Thoracic aorta (tissue), 2 donors: ENCODE results near the gene PDE4C. TPM values are rescaled to one million over a fixed set of nuclear protein-coding genes. Genes with fewer than 3 reads are reported as not detected.

Experiments
- ATAC-seq: fragments of 150-250 bp; one replicate; pipeline ENCODE4 v1.8.0; 2017; ENCODE audit warnings: low read depth; ENCODE audit not compliant: insufficient number of reproducible peaks, low FRiP score
- DNase-seq: peaks from one replicate; pipeline ENCODE4 v3.0.0-alpha.2; 2020; ENCODE audit warnings: low spot score
- H3K27ac ChIP-seq, 2 donors: fragments of 200-600 bp; sonication (generic); 1 replicate in 1 of 2; 2 replicates in 1 of 2; pipeline ENCODE4 v1.5.1; 2016; ENCODE audit warnings: mild to moderate bottlenecking in 2 of 2, moderate library complexity in 2 of 2
- H3K27me3 ChIP-seq: fragments of 200-600 bp; sonication (generic); replicated peaks from 2 replicates; pipeline ENCODE4 v1.6.0; 2016; ENCODE audit warnings: mild to moderate bottlenecking; ENCODE audit not compliant: insufficient read depth
- H3K36me3 ChIP-seq: fragments of 200-600 bp; sonication (generic); one replicate; pipeline ENCODE4 v1.5.1; 2016
- H3K4me1 ChIP-seq, 2 donors: fragments of 200-600 bp; sonication (generic); 1 replicate in 1 of 2; 2 replicates in 1 of 2; pipeline versions ENCODE4 v1.5.1 to v1.6.0; 2016; ENCODE audit warnings: low read depth in 2 of 2, mild to moderate bottlenecking in 1 of 2; ENCODE audit not compliant: control insufficient read depth in 1 of 2
- H3K4me3 ChIP-seq: fragments of 200-600 bp; sonication (generic); 2 replicates; pipeline ENCODE4 v1.5.1; 2016; ENCODE audit warnings: mild to moderate bottlenecking
- H3K9me3 ChIP-seq: fragments of 200-600 bp; sonication (generic); 2 replicates; pipeline ENCODE4 v1.5.1; 2016
- total RNA-seq, 2 donors: library from RNA; depleted of rRNA; stranded (reverse); fragments of >200 nt; gene quantifications; one replicate each; pipeline versions ENCODE4 v1.1.0 to v1.2.3, GENCODE V29; 2016
- TF ChIP-seq, protein P1 (sequence below): fragments of 200-600 bp; sonication (generic); IDR thresholded peaks from one replicate; pipeline ENCODE4 v1.5.1; 2019; ENCODE audit warnings: antibody characterized with exemption

PDE4C gene
- total RNA-seq, 2 donors from 2014 or later, result 0.41 to 0.42 TPM

GRCh38 chr19:18229915-18230314 lies 3.7 kb upstream of the PDE4C start:
- H3K36me3 ChIP-seq, result no peaks in the 10 kb centered on the region
- DNase-seq, result no peak
- TF ChIP-seq, protein P1, sequence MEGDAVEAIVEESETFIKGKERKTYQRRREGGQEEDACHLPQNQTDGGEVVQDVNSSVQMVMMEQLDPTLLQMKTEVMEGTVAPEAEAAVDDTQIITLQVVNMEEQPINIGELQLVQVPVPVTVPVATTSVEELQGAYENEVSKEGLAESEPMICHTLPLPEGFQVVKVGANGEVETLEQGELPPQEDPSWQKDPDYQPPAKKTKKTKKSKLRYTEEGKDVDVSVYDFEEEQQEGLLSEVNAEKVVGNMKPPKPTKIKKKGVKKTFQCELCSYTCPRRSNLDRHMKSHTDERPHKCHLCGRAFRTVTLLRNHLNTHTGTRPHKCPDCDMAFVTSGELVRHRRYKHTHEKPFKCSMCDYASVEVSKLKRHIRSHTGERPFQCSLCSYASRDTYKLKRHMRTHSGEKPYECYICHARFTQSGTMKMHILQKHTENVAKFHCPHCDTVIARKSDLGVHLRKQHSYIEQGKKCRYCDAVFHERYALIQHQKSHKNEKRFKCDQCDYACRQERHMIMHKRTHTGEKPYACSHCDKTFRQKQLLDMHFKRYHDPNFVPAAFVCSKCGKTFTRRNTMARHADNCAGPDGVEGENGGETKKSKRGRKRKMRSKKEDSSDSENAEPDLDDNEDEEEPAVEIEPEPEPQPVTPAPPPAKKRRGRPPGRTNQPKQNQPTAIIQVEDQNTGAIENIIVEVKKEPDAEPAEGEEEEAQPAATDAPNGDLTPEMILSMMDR, result no peak
- H3K27ac ChIP-seq, result no peak overlapping the region
- peaks cover 15% of the 10 kb centered on the region for H3K27me3 ChIP-seq
- peaks cover 6% of the 10 kb centered on the region for H3K9me3 ChIP-seq
- H3K4me3 ChIP-seq, result no peak overlapping the region
- H3K4me1 ChIP-seq, result peaks cover 2 to 20% of the 10 kb centered on the region in 2 donors
- ATAC-seq, result no peak

GRCh38 chr19:18229474-18229873 lies 3.2 kb upstream of the PDE4C start:
- Histone ChIP-seq H3K36me3 (no peaks in the 10 kb centered on the region), H3K27me3 (peaks cover 19% of the 10 kb centered on the region), H3K4me3 (no peak overlapping the region), H3K27ac (no peak overlapping the region), H3K9me3 (peaks cover 6% of the 10 kb centered on the region), H3K4me1 (peaks cover 6 to 24% of the 10 kb centered on the region in 2 donors)
- DNase-seq, result no peak
- TF ChIP-seq, protein P1, result peak; percentile 32
- no peak for ATAC-seq

DNA sequence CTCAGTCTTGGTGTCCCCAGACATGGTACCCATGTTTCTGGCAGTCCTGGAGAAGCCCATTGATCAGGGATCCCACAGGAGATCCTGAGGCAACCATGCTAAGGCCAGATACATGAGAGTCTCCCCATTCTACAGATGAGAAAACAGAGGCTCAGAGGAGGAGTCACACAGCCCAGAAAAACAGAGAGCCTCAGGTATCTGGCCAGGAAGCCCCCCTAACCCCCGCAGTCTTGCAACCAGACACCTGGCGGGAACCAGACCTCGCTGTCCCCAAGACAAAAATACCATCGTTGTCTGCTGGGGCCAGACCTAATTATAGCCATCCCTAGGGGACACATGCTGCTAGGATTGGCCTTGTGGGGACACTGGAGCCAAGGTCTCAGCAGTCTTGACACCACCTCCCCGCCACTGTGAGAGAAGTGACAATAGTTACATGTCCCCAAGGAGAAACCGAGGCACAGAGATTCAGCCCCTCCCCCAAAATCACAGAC lies 1.6 kb upstream of the PDE4C start:
- H3K27me3 ChIP-seq, result peaks cover 19% of the 10 kb centered on the region
- H3K4me1 ChIP-seq, result peaks cover 9 to 28% of the 10 kb centered on the region in 2 donors
- H3K9me3 ChIP-seq, result peaks cover under 1% of the 10 kb centered on the region
- no peak overlapping the region for H3K27ac ChIP-seq
- DNase-seq, result no peak
- TF ChIP-seq, protein P1, result no peak
- no peak overlapping the region for H3K4me3 ChIP-seq
- H3K36me3 ChIP-seq, result no peaks in the 10 kb centered on the region
- ATAC-seq, result no peak

- Histone ChIP-seq H3K9me3 (no peaks in the 10 kb centered on the region), H3K4me1 (peaks cover 9 to 28% of the 10 kb centered on the region in 2 donors), H3K27ac (no peak overlapping the region), H3K36me3 (no peaks in the 10 kb centered on the region), H3K4me3 (no peak overlapping the region), H3K27me3 (peaks cover 19% of the 10 kb centered on the region)
- DNase-seq (no peak), ATAC-seq (no peak)
- TF ChIP-seq, protein P1, result no peak
Measured at GRCh38 chr19:18226956-18227780, 930 bp upstream of the PDE4C start.

DNA sequence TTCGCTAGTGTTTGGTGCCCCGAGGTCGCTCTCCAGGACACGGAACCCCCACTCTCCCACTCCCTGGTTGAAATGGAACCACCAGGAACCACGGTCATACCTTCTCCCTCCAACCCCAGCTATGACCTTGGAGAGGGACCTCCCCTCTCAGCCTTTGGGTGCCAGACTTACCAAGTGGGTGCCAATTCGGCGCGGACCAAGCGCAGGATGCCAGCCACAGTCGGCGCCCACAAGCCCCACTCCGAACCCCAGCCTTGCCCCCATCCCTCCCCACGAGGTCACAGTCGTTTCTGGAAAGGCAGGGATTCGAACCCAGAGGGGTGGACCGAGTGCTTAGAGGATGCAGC lies 910 bp downstream of the PDE4C start:
- ATAC-seq, result no peak
- Histone ChIP-seq H3K36me3 (no peaks in the 10 kb centered on the region), H3K9me3 (no peaks in the 10 kb centered on the region), H3K4me1 (peaks cover 9 to 28% of the 10 kb centered on the region in 2 donors), H3K27ac (no peak overlapping the region), H3K4me3 (no peak overlapping the region), H3K27me3 (peaks cover 19% of the 10 kb centered on the region)
- TF ChIP-seq, protein P1, result no peak
- DNase-seq, result no peak
